GM18861 (cell line): ENCODE data around the gene ZNF740.
"Not testable (repeated sequence)": the region's sequence is repeated elsewhere in the genome, so short reads cannot be mapped to it uniquely, and the experiment has no call there.

Experiments
- ATAC-seq: cut with Tn5 transposase; IDR thresholded peaks from one replicate; pipeline ENCODE4 v1.9.1; 2021; ENCODE audit not compliant: unreplicated experiment

The ZNF740 gene

GRCh38 chr12:53193985-53194716, 13.6 kb downstream of the ZNF740 start:
- no peak for ATAC-seq

- no peak for ATAC-seq
Measured at GRCh38 chr12:53194973-53195372, 14.5 kb downstream of the ZNF740 start.

GRCh38 chr12:53195516-53196420, 15.2 kb downstream of the ZNF740 start:
- no peak for ATAC-seq

- no peak for ATAC-seq
Measured at GRCh38 chr12:53196486-53196885, 16.0 kb downstream of the ZNF740 start.

GRCh38 chr12:53197011-53197640, 16.6 kb downstream of the ZNF740 start:
- ATAC-seq = no peak

GRCh38 chr12:53198486-53199110, 18.1 kb downstream of the ZNF740 start:
- no peak for ATAC-seq

GRCh38 chr12:53199700-53200099, 19.2 kb downstream of the ZNF740 start:
- ATAC-seq = no peak

- no peak for ATAC-seq
Measured at GRCh38 chr12:53200107-53200457, 19.6 kb downstream of the ZNF740 start.

- peak; percentile 50 for ATAC-seq
Measured at GRCh38 chr12:53200458-53201176, 20.1 kb downstream of the ZNF740 start.

- ATAC-seq = no peak
Measured at GRCh38 chr12:53201177-53201541, 20.6 kb downstream of the ZNF740 start.

GRCh38 chr12:53201639-53202038, 21.1 kb downstream of the ZNF740 start:
- ATAC-seq = no peak

- not testable (repeated sequence) for ATAC-seq
Measured at GRCh38 chr12:53202316-53202715, 21.8 kb downstream of the ZNF740 start.

GRCh38 chr12:53204351-53204750, 23.8 kb downstream of the ZNF740 start:
- ATAC-seq = no peak

GRCh38 chr12:53205747-53206419, 25.4 kb downstream of the ZNF740 start:
- peak; percentile 59 for ATAC-seq

- ATAC-seq = peak; percentile 39
Measured at GRCh38 chr12:53207042-53207441, 26.5 kb downstream of the ZNF740 start, which contains the start of gene ITGB7. Gene ITGB7, minus strand, starts transcription at chr12:53207251. Its CDS starts 6,808 bp downstream, at chr12:53200443.

GRCh38 chr12:53208435-53208834, 27.9 kb downstream of the ZNF740 start:
- ATAC-seq = no peak

GRCh38 chr12:53208877-53209463, 28.4 kb downstream of the ZNF740 start:
- no peak for ATAC-seq

GRCh38 chr12:53210843-53211242, 30.3 kb downstream of the ZNF740 start:
- no peak for ATAC-seq
